H1 (cell line): ENCODE measurements around the gene ZNHIT3. TPM values are rescaled to one million over a fixed set of nuclear protein-coding genes. Genes with fewer than 3 reads are reported as not detected.

Experiments
- KDM1A ChIP-seq: fragments of 200-600, 300-600 bp; sonication (generic); IDR thresholded peaks from 2 replicates; pipeline ENCODE4 v1.7.1; 2016; ENCODE audit warnings: mild to moderate bottlenecking, low read length, borderline replicate concordance
- RFX5 ChIP-seq: IDR thresholded peaks from 2 replicates; pipeline ENCODE4 v1.6.1; 2011; ENCODE audit warnings: low read depth, low read length, improper control_type of control experiment, borderline replicate concordance
- polyA plus RNA-seq, 7 experiments: library from polyadenylated mRNA; depleted of rRNA in 3 of 7; stranded (reverse) in 5 of 7; unstranded in 2 of 7; fragments of >200 nt in 5 of 7; fragments of 200-250 nt in 2 of 7; gene quantifications; 1 replicate in 5 of 7; 2 replicates in 1 of 7; 4 replicates in 1 of 7; pipeline versions ENCODE4 v1.2.1 to v1.2.3, GENCODE V29; 2011 to 2013; ENCODE audit warnings: missing spikeins in 2 of 7, mixed read lengths in 2 of 7
- total RNA-seq: library from RNA; stranded (reverse); fragmentation: NEBNext Ultra II Directional; extraction: Animal tissue kit (Norgen Biotek cat#: 25700); gene quantifications from 2 replicates; pipeline ENCODE4 v1.2.1, GENCODE V29; 2021

ZNHIT3 gene
- total and polyA plus RNA-seq, 2 of the 8 experiments (the other 6 are each of a cell fraction or from before 2014, with no cell fraction given) = 59.1 to 147 TPM

DNA sequence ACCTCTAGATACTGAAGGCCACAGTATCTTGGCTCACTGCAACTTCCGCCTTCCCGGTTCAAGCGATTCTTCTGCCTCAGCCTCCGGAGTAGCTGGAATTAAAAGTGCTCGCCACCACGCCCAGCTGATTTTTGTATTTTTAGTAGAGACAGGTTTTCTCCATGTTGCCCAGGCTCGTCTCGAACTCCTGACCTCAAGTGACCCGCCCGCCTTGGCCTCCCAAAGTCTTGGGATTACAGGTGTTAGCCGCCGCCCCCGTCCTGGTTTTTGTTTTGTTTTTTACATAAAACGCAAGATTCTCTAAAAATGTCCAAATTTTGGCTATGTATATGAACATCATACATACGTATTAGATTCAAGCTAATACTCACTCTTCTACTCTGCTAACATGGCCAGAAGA, 56.3 kb downstream of the ZNHIT3 start (continued):
- TF ChIP-seq KDM1A = no peak
- TF ChIP-seq RFX5 = no peak
